Thyroid gland (tissue), 4 donors: ENCODE measurements around the gene CCDC178. TPM values are rescaled to one million over a fixed set of nuclear protein-coding genes. Genes with fewer than 3 reads are reported as not detected.

ENCODE experiments used
- DNase-seq, 2 donors: peaks; one replicate each; pipeline ENCODE4 v3.0.0-alpha.2; 2019
- H3K27ac ChIP-seq, 3 donors: fragments of 200-600 bp; sonication (generic); 1 replicate in 2 of 3; 2 replicates in 1 of 3; pipeline ENCODE4 v1.5.1; 2016 to 2019; ENCODE audit warnings: mild to moderate bottlenecking in 1 of 3, moderate library complexity in 1 of 3
- H3K27me3 ChIP-seq: fragments of 200-600 bp; sonication (generic); one replicate; pipeline ENCODE4 v1.5.1; 2019
- H3K36me3 ChIP-seq, 2 donors: fragments of 200-600 bp; sonication (generic); one replicate each; pipeline ENCODE4 v1.5.1; 2016 to 2019
- H3K4me1 ChIP-seq, 2 donors: fragments of 200-600 bp; sonication (generic); one replicate each; pipeline ENCODE4 v1.5.1; 2017 to 2019
- H3K4me3 ChIP-seq, 3 donors: fragments of 200-600 bp; sonication (generic); replicated peaks in 1 of 3; 1 replicate in 2 of 3; 2 replicates in 1 of 3; pipeline ENCODE4 v1.5.1; 2016; ENCODE audit warnings: mild to moderate bottlenecking in 1 of 3
- H3K9me3 ChIP-seq: fragments of 200-600 bp; sonication (generic); one replicate; pipeline ENCODE4 v1.5.1; 2017
- CTCF ChIP-seq, 6 experiments: fragments of 200-600 bp in 3 of 6; fragments of 450-650 bp in 3 of 6; sonication (generic) in 3 of 6; IDR thresholded peaks; one replicate each; pipeline ENCODE4 v1.5.1; 2016 to 2019; ENCODE audit warnings: antibody characterized with exemption in 6 of 6, mild to moderate bottlenecking in 2 of 6, inconsistent platforms in 1 of 6, moderate library complexity in 1 of 6
- POLR2A ChIP-seq, 2 donors: fragments of 450-650 bp; IDR thresholded peaks; one replicate each; pipeline ENCODE4 v1.6.1; 2017; ENCODE audit warnings: antibody characterized with exemption in 2 of 2, mild to moderate bottlenecking in 2 of 2, moderate library complexity in 1 of 2
- WGBS, 2 donors: methylation state at CpG; one replicate each; pipeline ENCODE4 v1.1.5; 2017; 5-methylcytosine and 5-hydroxymethylcytosine counted together
- intact Hi-C: fragments of 100-400 bp; cut with DNase I; formaldehyde crosslinking; loops from one replicate; pipeline ENCODE4 v1.15.1; 2023
- total RNA-seq, 4 donors: library from RNA; depleted of rRNA; stranded (reverse); fragments of >200 nt; gene quantifications; one replicate each; pipeline ENCODE4 v1.2.3, GENCODE V29; 2016

The CCDC178 gene
- total RNA-seq, 4 donors from 2014 or later: 1.4 to 3.1 (median 1.7) TPM; not detected in 1

DNA sequence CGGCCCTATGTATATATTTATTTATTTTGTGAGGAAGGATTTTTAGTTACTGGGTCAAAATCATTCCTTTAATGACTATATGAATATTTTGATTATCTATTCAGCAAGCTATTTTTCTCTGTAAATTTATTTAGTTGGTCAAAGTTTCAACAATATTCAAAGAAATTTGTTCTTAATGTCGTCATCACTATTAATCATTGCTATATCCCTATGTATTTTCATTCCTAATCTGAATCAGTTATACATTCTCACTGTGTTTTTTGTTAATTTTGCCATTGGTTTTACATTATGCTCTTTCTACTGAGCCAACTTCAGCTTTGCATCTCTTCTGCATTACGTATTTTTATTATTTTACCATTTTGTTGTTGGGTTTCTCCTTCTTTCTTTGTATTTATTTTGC lies 105.7 kb downstream of the CCDC178 start:
- DNase-seq: no peak
- 76 to 89% methylated on average over 3 of the region's 3 CpGs for WGBS, 2 donors
- intact Hi-C loops: no loop called here

DNA sequence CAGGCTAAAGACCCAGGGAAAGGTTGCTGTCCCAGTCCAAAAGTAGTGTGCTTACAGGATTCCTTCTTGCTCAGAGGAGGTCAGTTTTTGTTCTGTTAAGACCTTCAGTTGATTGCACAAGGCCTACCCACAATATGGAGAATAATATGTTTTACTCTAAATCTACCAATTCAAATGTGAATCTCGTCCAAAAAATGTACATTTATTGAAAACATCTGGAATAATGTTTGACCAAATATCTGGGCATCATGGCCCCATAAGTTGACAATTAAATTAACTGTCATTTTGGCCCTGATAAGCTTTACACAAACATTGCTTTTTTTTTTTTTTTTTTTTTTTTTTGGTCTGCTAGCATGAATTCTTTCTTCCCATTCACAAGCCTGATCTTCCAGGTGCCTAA lies 109.8 kb downstream of the CCDC178 start:
- Histone ChIP-seq H3K27me3 (no peaks in the 10 kb centered on the region), H3K4me3 (no peak overlapping the region), H3K36me3 (no peaks in the 10 kb centered on the region), H3K27ac (no peak overlapping the region), H3K4me1 (no peaks in the 10 kb centered on the region), H3K9me3 (no peaks in the 10 kb centered on the region)
- DNase-seq: no peak
- no peak for TF ChIP-seq POLR2A (IDR thresholded peaks at IDR 0.05)
- TF ChIP-seq CTCF (IDR thresholded peaks at IDR 0.05): no peak
- 71 to 80% methylated on average over 1 of the region's 1 CpG for WGBS, 2 donors
- intact Hi-C loops: no loop called here

More for the DNA sequence above, 105.7 kb downstream of the CCDC178 start:
- no peaks in the 10 kb centered on the region for H3K27me3 ChIP-seq
- TF ChIP-seq POLR2A (IDR thresholded peaks at IDR 0.05) (no peak), CTCF (IDR thresholded peaks at IDR 0.05) (no peak)
- H3K9me3 ChIP-seq: no peaks in the 10 kb centered on the region
- H3K36me3 ChIP-seq: no peaks in the 10 kb centered on the region
- H3K4me1 ChIP-seq: no peaks in the 10 kb centered on the region
- no peak overlapping the region for H3K4me3 ChIP-seq
- no peak overlapping the region for H3K27ac ChIP-seq

DNA sequence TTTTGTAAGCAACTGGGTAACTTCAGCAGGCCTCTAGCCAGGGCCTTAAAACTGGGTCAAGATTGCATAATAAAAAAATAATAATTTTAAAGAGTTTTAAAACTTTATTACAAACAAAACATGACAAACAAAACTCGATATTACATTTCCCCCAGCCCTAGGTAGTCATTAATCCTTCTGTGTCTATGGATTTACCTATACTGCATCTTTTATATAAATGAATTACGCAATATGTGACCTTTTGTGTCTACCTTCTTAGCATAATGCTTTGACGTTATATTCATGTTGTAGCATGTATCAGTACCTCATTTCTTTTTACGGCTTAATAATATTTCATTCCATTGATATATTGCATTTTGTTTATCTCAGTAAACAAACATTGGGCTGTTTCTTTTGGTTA lies 113.5 kb downstream of the CCDC178 start:
- H3K4me1 ChIP-seq: no peaks in the 10 kb centered on the region
- H3K36me3 ChIP-seq: no peaks in the 10 kb centered on the region
- TF ChIP-seq CTCF (IDR thresholded peaks at IDR 0.05) (no peak), POLR2A (IDR thresholded peaks at IDR 0.05) (no peak)
- intact Hi-C loops: no loop called here
- no peaks in the 10 kb centered on the region for H3K27me3 ChIP-seq
- no peak overlapping the region for H3K4me3 ChIP-seq
- no peak for DNase-seq
- 82 to 93% methylated on average over 4 of the region's 4 CpGs for WGBS, 2 donors
- H3K27ac ChIP-seq: no peak overlapping the region
- H3K9me3 ChIP-seq: no peaks in the 10 kb centered on the region

DNA sequence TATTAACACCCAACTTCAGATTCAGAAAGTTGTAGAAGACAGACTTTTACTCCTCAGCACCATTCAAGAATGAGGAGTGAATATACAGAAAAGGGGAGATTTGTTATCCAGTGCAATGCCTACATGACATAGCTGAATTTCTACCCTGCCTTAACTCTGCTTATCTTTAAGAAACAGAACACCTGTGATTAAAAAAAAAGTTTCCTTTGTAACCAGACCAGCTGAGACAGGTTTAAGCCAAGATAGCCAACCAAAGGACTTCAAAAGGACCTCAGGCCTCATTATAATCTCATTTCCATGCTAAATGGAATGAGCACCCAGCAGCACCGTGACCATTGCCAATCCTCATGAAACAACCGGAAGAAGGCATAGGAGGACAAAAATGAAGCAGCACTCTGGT lies 122.9 kb downstream of the CCDC178 start:
- Histone ChIP-seq H3K27ac (no peak overlapping the region), H3K4me3 (no peak overlapping the region), H3K27me3 (no peaks in the 10 kb centered on the region), H3K9me3 (no peaks in the 10 kb centered on the region), H3K4me1 (no peaks in the 10 kb centered on the region), H3K36me3 (no peaks in the 10 kb centered on the region)
- WGBS, 2 donors: 96 to 98% methylated on average over 2 of the region's 2 CpGs
- intact Hi-C loops: no loop called here
- TF ChIP-seq POLR2A (IDR thresholded peaks at IDR 0.05): no peak
- no peak for TF ChIP-seq CTCF (IDR thresholded peaks at IDR 0.05)
- DNase-seq: no peak

- no peaks in the 10 kb centered on the region for H3K9me3 ChIP-seq
- no peaks in the 10 kb centered on the region for H3K4me1 ChIP-seq
- intact Hi-C loops: no loop called here
- no peaks in the 10 kb centered on the region for H3K36me3 ChIP-seq
- DNase-seq: no peak
- H3K27me3 ChIP-seq: no peaks in the 10 kb centered on the region
- TF ChIP-seq CTCF (IDR thresholded peaks at IDR 0.05): no peak
- TF ChIP-seq POLR2A (IDR thresholded peaks at IDR 0.05): no peak
- H3K27ac ChIP-seq: no peak overlapping the region
- 97 to 100% methylated on average over 1 to 28 of the region's 33 CpGs for WGBS, 2 donors
- no peak overlapping the region for H3K4me3 ChIP-seq
Measured at GRCh38 chr18:33316146-33316587, 124.4 kb downstream of the CCDC178 start.
